HG03442 (cell line): ENCODE measurements around the gene BROX.
"Not testable (repeated sequence)": the region's sequence is repeated elsewhere in the genome, so short reads cannot be mapped to it uniquely, and the experiment has no call there.

Experiments
- ATAC-seq: cut with Tn5 transposase; IDR thresholded peaks from one replicate; pipeline ENCODE4 v1.9.1; 2021; ENCODE audit warnings: mild to moderate bottlenecking, moderate library complexity; ENCODE audit not compliant: unreplicated experiment

BROX gene

GRCh38 chr1:222730866-222731265, 18.5 kb downstream of the BROX start:
- ATAC-seq = no peak

- peak; percentile 98 for ATAC-seq
Measured at GRCh38 chr1:222732216-222733159, 20.1 kb downstream of the BROX start.

- ATAC-seq = no peak
Measured at GRCh38 chr1:222734740-222735139, 22.4 kb downstream of the BROX start.

GRCh38 chr1:222736470-222736869, 24.1 kb downstream of the BROX start:
- ATAC-seq = no peak

- ATAC-seq = no peak
Measured at GRCh38 chr1:222736972-222737371, 24.6 kb downstream of the BROX start, which contains the start of gene FAM177B. FAM177B (plus strand) TSS chr1:222737202; CDS start chr1:222746546, 9,344 bp downstream.

- ATAC-seq = no peak
Measured at GRCh38 chr1:222739465-222739864, 27.1 kb downstream of the BROX start.

- ATAC-seq = no peak
Measured at GRCh38 chr1:222739929-222740328, 27.6 kb downstream of the BROX start.

GRCh38 chr1:222741630-222742457, 29.5 kb downstream of the BROX start:
- not testable (repeated sequence) for ATAC-seq

GRCh38 chr1:222749927-222750326, 37.6 kb downstream of the BROX start:
- no peak for ATAC-seq

GRCh38 chr1:222750651-222751050, 38.3 kb downstream of the BROX start:
- ATAC-seq = peak; percentile 68

- no peak for ATAC-seq
Measured at GRCh38 chr1:222751255-222751654, 38.9 kb downstream of the BROX start.

- no peak for ATAC-seq
Measured at GRCh38 chr1:222754366-222755139, 42.2 kb downstream of the BROX start.

GRCh38 chr1:222757646-222758268, 45.4 kb downstream of the BROX start:
- ATAC-seq = no peak

- no peak for ATAC-seq
Measured at GRCh38 chr1:222759451-222760035, 47.2 kb downstream of the BROX start.

GRCh38 chr1:222761083-222761482, 48.7 kb downstream of the BROX start:
- ATAC-seq = no peak

- not testable (repeated sequence) for ATAC-seq
Measured at GRCh38 chr1:222762178-222762577, 49.8 kb downstream of the BROX start.

- no peak for ATAC-seq
Measured at GRCh38 chr1:222767152-222767571, 54.8 kb downstream of the BROX start.

GRCh38 chr1:222768592-222768991, 56.2 kb downstream of the BROX start:
- no peak for ATAC-seq

- ATAC-seq = no peak
Measured at GRCh38 chr1:222769181-222769580, 56.8 kb downstream of the BROX start.
